ENCODE measurements around the gene HNRNPA3. TPM values are rescaled to one million over a fixed set of nuclear protein-coding genes. Genes with fewer than 3 reads are reported as not detected.
"Not testable (repeated sequence)": the region's sequence is repeated elsewhere in the genome, so short reads cannot be mapped to it uniquely, and the experiment has no call there.

The HNRNPA3 gene
- polyA plus RNA-seq, 1 donor (not counting 4 experiments of a cell fraction or from before 2014, with no cell fraction given): 178 TPM

DNA sequence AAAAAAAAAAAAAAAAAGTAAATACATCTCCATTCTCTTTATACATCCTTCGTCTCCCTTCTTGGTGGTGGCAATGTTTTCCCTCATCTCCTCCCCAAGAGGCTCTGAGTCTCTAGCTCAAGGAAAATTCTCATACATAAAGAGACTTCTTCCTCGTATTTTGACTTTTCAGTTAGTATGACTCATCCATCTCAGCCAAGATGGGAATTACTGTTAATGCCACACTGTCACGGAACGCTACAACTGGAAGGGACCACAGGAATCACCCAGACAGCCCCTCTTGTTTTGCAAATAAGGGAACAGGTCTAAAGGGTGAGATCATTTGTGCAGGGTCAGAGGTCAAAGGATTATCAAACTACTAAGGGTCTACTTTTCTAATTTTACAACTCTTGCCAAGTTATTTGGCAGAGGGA is 32.4 kb downstream of the HNRNPA3 start:
- Histone ChIP-seq H2AFZ (ENCODE audit: control insufficient read depth, low read length) (no peak overlapping the region), H3K27me3 (ENCODE audit: control insufficient read depth, extremely low read depth, insufficient read depth, low read length) (no peaks in the 10 kb centered on the region), H3K36me3 (ENCODE audit: control insufficient read depth in 2 of 2, extremely low read depth in 1 of 2, insufficient read depth in 2 of 2, low read length in 2 of 2) (peaks cover 3 to 34% of the 10 kb centered on the region in 2 experiments), H3K4me2 (ENCODE audit: control insufficient read depth, extremely low read depth, insufficient read depth, low read depth, low read length) (peak overlapping the region; percentile 58), H3K9me1 (ENCODE audit: control insufficient read depth, extremely low read depth, insufficient read depth, low read length) (peaks cover 11% of the 10 kb centered on the region), H3K27ac (ENCODE audit: control insufficient read depth, insufficient read depth, low read length) (peak overlapping the region; percentile 41), H3K9ac (ENCODE audit: control insufficient read depth, extremely low read depth, insufficient read depth, low read length) (no peak overlapping the region), H3K4me3 (ENCODE audit: control insufficient read depth in 2 of 3, extremely low read depth in 1 of 3, insufficient read depth in 2 of 3, low read depth in 1 of 3, low read length in 3 of 3) (no peak overlapping the region), H3K4me1 (ENCODE audit: control insufficient read depth, extremely low read depth, insufficient read depth, low read length) (peaks cover 67% of the 10 kb centered on the region), H3K79me2 (ENCODE audit: control insufficient read depth, insufficient read depth, low read length) (peaks cover 96% of the 10 kb centered on the region), H3K9me3 (ENCODE audit: control insufficient read depth, low read depth, low read length) (no peaks in the 10 kb centered on the region), H4K20me1 (ENCODE audit: control insufficient read depth, extremely low read depth, insufficient read depth, low read length) (peaks cover 37% of the 10 kb centered on the region)
- dilution Hi-C loops (cut with MboI; ENCODE audit: extremely low pct_ligation_motif_present, low sequenced_read_pairs): no loop called here
- DNase-seq (ENCODE audit: low read depth, low spot score): no peak
- TF ChIP-seq, protein P1, sequence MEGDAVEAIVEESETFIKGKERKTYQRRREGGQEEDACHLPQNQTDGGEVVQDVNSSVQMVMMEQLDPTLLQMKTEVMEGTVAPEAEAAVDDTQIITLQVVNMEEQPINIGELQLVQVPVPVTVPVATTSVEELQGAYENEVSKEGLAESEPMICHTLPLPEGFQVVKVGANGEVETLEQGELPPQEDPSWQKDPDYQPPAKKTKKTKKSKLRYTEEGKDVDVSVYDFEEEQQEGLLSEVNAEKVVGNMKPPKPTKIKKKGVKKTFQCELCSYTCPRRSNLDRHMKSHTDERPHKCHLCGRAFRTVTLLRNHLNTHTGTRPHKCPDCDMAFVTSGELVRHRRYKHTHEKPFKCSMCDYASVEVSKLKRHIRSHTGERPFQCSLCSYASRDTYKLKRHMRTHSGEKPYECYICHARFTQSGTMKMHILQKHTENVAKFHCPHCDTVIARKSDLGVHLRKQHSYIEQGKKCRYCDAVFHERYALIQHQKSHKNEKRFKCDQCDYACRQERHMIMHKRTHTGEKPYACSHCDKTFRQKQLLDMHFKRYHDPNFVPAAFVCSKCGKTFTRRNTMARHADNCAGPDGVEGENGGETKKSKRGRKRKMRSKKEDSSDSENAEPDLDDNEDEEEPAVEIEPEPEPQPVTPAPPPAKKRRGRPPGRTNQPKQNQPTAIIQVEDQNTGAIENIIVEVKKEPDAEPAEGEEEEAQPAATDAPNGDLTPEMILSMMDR (optimal IDR thresholded peaks at IDR 0.05 in 1 of 3, IDR thresholded peaks at IDR 0.05 in 1 of 3, conservative IDR thresholded peaks at IDR 0.05 in 1 of 3; ENCODE audit: extremely low read depth in 1 of 3, insufficient read depth in 2 of 3, low read length in 3 of 3): no peak
- no peak for TF ChIP-seq EZH2 (IDR thresholded peaks at IDR 0.05; ENCODE audit: low read length)
- FAIRE-seq: peak; percentile 81

DNA sequence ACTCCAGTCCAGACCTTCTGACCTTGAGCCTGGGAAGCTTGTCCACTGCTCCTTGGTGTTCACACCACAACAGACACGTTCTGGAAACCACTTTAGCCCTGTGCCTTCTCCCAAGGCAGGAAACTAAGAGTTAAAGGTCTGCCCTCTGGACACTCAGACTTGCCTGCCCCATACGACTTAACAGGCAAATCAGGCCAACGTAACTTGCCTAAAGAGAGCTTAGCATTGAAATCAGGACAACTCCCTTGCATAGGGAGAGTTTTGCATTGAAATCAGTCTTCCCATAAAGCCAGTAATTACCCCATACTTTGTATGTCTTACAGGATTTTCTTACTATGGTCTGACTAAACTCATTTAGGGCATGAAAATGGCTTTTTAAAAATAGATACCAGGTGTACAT is 33.4 kb downstream of the HNRNPA3 start:
- Histone ChIP-seq H3K4me2 (ENCODE audit: control insufficient read depth, extremely low read depth, insufficient read depth, low read depth, low read length) (peak overlapping the region; percentile 7), H3K79me2 (ENCODE audit: control insufficient read depth, insufficient read depth, low read length) (peaks cover 96% of the 10 kb centered on the region), H3K9me3 (ENCODE audit: control insufficient read depth, low read depth, low read length) (no peaks in the 10 kb centered on the region), H3K36me3 (ENCODE audit: control insufficient read depth in 2 of 2, extremely low read depth in 1 of 2, insufficient read depth in 2 of 2, low read length in 2 of 2) (peaks cover 2 to 32% of the 10 kb centered on the region in 2 experiments), H3K27ac (ENCODE audit: control insufficient read depth, insufficient read depth, low read length) (peak overlapping the region; percentile 41), H3K4me1 (ENCODE audit: control insufficient read depth, extremely low read depth, insufficient read depth, low read length) (peaks cover 57% of the 10 kb centered on the region), H2AFZ (ENCODE audit: control insufficient read depth, low read length) (no peak overlapping the region), H3K4me3 (ENCODE audit: control insufficient read depth in 2 of 3, extremely low read depth in 1 of 3, insufficient read depth in 2 of 3, low read depth in 1 of 3, low read length in 3 of 3) (no peak overlapping the region), H3K27me3 (ENCODE audit: control insufficient read depth, extremely low read depth, insufficient read depth, low read length) (no peaks in the 10 kb centered on the region), H3K9ac (ENCODE audit: control insufficient read depth, extremely low read depth, insufficient read depth, low read length) (no peak overlapping the region), H4K20me1 (ENCODE audit: control insufficient read depth, extremely low read depth, insufficient read depth, low read length) (peaks cover 34% of the 10 kb centered on the region), H3K9me1 (ENCODE audit: control insufficient read depth, extremely low read depth, insufficient read depth, low read length) (peaks cover 8% of the 10 kb centered on the region)
- dilution Hi-C loops (cut with MboI; ENCODE audit: extremely low pct_ligation_motif_present, low sequenced_read_pairs): no loop called here
- TF ChIP-seq EZH2 (IDR thresholded peaks at IDR 0.05; ENCODE audit: low read length): no peak
- TF ChIP-seq, protein P1 (optimal IDR thresholded peaks at IDR 0.05 in 1 of 3, IDR thresholded peaks at IDR 0.05 in 1 of 3, conservative IDR thresholded peaks at IDR 0.05 in 1 of 3; ENCODE audit: extremely low read depth in 1 of 3, insufficient read depth in 2 of 3, low read length in 3 of 3): no peak
- DNase-seq (ENCODE audit: low read depth, low spot score): no peak
- FAIRE-seq: no peak

DNA sequence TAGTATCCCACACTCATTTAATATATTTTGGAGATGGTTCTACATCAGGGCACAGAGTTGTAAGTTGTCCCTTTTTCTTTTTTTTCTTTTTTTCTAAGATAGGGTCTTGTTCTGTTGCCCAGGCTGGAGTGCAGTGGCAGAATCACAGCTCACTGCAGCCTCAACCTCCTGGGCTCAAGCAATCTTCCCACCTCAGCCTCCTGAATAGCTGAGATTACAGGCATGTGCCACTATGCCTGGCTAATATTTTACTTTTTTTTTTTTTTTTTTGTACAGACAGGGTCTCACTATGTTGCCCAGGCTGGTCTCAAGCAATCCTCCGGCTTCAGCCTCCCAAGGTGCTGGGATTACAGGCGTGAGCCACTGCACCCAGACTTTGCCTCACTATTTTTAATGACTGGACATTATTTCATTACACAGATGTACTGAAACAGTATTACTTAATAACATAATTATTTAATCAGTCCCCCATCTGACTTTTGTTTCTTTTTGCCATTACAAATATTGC is 34.0 kb downstream of the HNRNPA3 start:
- dilution Hi-C loops (cut with MboI; ENCODE audit: extremely low pct_ligation_motif_present, low sequenced_read_pairs): not testable (repeated sequence)
- H3K36me3 ChIP-seq (ENCODE audit: control insufficient read depth in 2 of 2, extremely low read depth in 1 of 2, insufficient read depth in 2 of 2, low read length in 2 of 2): peaks cover 5 to 30% of the 10 kb centered on the region in 2 experiments

More for the DNA sequence above, 34.0 kb downstream of the HNRNPA3 start:
- H3K27ac ChIP-seq (ENCODE audit: control insufficient read depth, insufficient read depth, low read length): peak overlapping the region; percentile 41
- H3K4me2 ChIP-seq (ENCODE audit: control insufficient read depth, extremely low read depth, insufficient read depth, low read depth, low read length); DNase-seq (ENCODE audit: low read depth, low spot score); H2AFZ ChIP-seq (ENCODE audit: control insufficient read depth, low read length); H3K27me3 ChIP-seq (ENCODE audit: control insufficient read depth, extremely low read depth, insufficient read depth, low read length); H3K9ac ChIP-seq (ENCODE audit: control insufficient read depth, extremely low read depth, insufficient read depth, low read length); H3K4me3 ChIP-seq (ENCODE audit: control insufficient read depth in 2 of 3, extremely low read depth in 1 of 3, insufficient read depth in 2 of 3, low read depth in 1 of 3, low read length in 3 of 3); FAIRE-seq; H3K9me3 ChIP-seq (ENCODE audit: control insufficient read depth, low read depth, low read length): not testable (repeated sequence)
- peaks cover 10% of the 10 kb centered on the region for H3K9me1 ChIP-seq (ENCODE audit: control insufficient read depth, extremely low read depth, insufficient read depth, low read length)
- H4K20me1 ChIP-seq (ENCODE audit: control insufficient read depth, extremely low read depth, insufficient read depth, low read length): peaks cover 34% of the 10 kb centered on the region
- peaks cover 96% of the 10 kb centered on the region for H3K79me2 ChIP-seq (ENCODE audit: control insufficient read depth, insufficient read depth, low read length)
- H3K4me1 ChIP-seq (ENCODE audit: control insufficient read depth, extremely low read depth, insufficient read depth, low read length): peaks cover 51% of the 10 kb centered on the region
